ENCODE results near the gene IPO7.
"Not testable (repeated sequence)": the region's sequence is repeated elsewhere in the genome, so short reads cannot be mapped to it uniquely, and the experiment has no call there.

The IPO7 gene

DNA sequence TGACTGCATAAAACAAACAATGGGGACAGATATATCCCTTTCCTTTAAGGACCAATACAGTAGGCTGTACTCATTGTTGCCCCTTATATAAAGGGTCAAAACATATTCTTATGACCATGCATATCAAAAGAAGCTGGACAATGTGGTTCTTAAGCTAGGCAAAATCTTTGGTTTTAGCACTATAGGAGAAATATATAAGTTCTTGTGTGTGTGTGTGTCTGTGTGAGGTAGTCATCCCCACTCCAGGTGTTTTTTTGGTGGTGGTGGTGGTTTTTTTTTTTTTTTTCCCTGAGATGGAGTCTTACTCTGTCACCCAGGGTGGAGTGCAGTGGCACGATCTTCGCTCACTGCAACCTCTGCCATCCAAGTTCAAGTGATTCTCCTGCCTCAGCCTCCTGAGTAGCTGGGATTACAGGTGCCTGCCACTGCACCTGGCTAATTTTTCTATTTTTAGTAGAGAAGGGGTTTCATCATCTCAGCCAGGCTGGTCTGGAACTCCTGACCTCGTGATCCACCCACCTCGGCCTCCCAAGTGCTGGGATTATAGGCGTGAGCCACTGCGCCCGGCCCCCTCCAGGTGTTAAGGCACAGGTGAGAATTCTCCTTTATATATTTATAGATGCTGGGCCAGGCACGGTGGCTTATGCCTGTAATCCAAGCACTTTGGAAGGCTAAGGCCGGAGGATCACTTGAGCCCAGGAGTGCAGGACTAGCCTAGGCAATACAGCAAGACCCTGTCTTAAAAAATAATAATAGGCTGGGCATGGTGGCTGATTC lies 64.3 kb downstream of the IPO7 start:
- Histone ChIP-seq H3F3A (ENCODE audit: low read depth) (peaks cover 7% of the 10 kb centered on the region; the same call in 1 of the 2 replicates), H4K20me1 (ENCODE audit: insufficient read depth, low read length, poor library complexity, severe bottlenecking) (peaks cover 4% of the 10 kb centered on the region), H3K36me3 (ENCODE audit: insufficient read depth, low read length) (peaks cover 30% of the 10 kb centered on the region), H3K79me2 (ENCODE audit: insufficient read depth, low read length) (no peaks in the 10 kb centered on the region), H3K4me1 (ENCODE audit: insufficient read depth, low read length, poor library complexity, severe bottlenecking) (no peaks in the 10 kb centered on the region), H3K9ac (ENCODE audit: low read depth, low read length, poor library complexity, severe bottlenecking) (no peak overlapping the region), H3K4me3 (ENCODE audit: low read length, poor library complexity, severe bottlenecking) (no peak overlapping the region), H3K9me3 (ENCODE audit: insufficient read depth, low read depth, low read length) (no peaks in the 10 kb centered on the region), H3K27me3 (ENCODE audit: insufficient read depth, low read length, poor library complexity, severe bottlenecking) (no peaks in the 10 kb centered on the region), H3K9me2 (replicated peaks; ENCODE audit: low read depth, low read length) (no peaks in the 10 kb centered on the region), H2AFZ (ENCODE audit: low read length) (no peak overlapping the region), H3K4me2 (ENCODE audit: low read depth, low read length, poor library complexity, severe bottlenecking) (no peak overlapping the region)
- TF ChIP-seq, protein P1, sequence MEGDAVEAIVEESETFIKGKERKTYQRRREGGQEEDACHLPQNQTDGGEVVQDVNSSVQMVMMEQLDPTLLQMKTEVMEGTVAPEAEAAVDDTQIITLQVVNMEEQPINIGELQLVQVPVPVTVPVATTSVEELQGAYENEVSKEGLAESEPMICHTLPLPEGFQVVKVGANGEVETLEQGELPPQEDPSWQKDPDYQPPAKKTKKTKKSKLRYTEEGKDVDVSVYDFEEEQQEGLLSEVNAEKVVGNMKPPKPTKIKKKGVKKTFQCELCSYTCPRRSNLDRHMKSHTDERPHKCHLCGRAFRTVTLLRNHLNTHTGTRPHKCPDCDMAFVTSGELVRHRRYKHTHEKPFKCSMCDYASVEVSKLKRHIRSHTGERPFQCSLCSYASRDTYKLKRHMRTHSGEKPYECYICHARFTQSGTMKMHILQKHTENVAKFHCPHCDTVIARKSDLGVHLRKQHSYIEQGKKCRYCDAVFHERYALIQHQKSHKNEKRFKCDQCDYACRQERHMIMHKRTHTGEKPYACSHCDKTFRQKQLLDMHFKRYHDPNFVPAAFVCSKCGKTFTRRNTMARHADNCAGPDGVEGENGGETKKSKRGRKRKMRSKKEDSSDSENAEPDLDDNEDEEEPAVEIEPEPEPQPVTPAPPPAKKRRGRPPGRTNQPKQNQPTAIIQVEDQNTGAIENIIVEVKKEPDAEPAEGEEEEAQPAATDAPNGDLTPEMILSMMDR (conservative IDR thresholded peaks at IDR 0.05; ENCODE audit: low read length), result no peak
- no peak for TF ChIP-seq EZH2phosphoT487 (IDR thresholded peaks at IDR 0.05; ENCODE audit: borderline replicate concordance)

DNA sequence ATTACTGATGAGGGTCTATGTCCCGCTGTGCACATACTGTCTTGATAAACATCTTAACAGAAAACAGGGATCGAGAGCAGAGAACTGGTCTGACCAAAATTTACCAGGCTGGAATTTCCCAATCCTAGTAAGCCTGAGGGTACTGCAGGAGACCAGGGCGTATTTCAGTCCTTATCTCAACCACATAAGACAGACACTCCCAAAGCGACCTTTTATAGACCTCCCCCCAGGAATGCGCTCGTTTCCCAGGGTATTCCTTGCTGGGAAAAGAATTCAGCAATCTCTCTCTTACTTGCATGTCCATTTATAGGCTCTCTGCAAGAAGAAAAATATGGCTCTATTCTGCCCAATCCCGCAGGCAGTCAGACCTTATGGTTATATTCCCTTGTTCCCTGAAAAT lies 67.6 kb downstream of the IPO7 start:
- H3K4me2 ChIP-seq (ENCODE audit: low read depth, low read length, poor library complexity, severe bottlenecking); H3K79me2 ChIP-seq (ENCODE audit: insufficient read depth, low read length); H3K9me3 ChIP-seq (ENCODE audit: insufficient read depth, low read depth, low read length); H3K4me3 ChIP-seq (ENCODE audit: low read length, poor library complexity, severe bottlenecking); H4K20me1 ChIP-seq (ENCODE audit: insufficient read depth, low read length, poor library complexity, severe bottlenecking); H3K4me1 ChIP-seq (ENCODE audit: insufficient read depth, low read length, poor library complexity, severe bottlenecking); H3K36me3 ChIP-seq (ENCODE audit: insufficient read depth, low read length); H3F3A ChIP-seq (ENCODE audit: low read depth); H3K27me3 ChIP-seq (ENCODE audit: insufficient read depth, low read length, poor library complexity, severe bottlenecking); H3K9ac ChIP-seq (ENCODE audit: low read depth, low read length, poor library complexity, severe bottlenecking); H3K9me2 ChIP-seq (replicated peaks; ENCODE audit: low read depth, low read length); H2AFZ ChIP-seq (ENCODE audit: low read length): not testable (repeated sequence)

DNA sequence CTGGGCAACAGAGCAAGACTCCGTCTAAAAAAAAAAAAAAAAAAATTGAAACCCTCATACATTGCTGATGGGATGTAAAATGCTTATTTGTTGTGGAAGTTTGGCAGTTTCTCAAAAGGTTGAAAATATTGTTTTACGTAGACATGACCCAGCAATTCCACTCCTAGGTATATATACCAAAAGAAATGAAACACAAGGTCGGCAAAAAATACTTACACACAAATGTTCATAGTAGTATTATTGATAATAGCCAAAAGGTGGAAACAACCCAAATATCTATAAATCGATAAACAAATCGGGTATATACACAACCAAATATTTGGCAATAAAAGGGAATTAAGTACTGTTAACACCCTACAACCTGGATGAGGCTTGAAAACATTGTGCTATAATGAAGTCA lies 71.3 kb downstream of the IPO7 start:
- Histone ChIP-seq H3K4me2 (ENCODE audit: low read depth, low read length, poor library complexity, severe bottlenecking) (no peak overlapping the region), H2AFZ (ENCODE audit: low read length) (no peak overlapping the region), H3K9me3 (ENCODE audit: insufficient read depth, low read depth, low read length) (no peaks in the 10 kb centered on the region), H4K20me1 (ENCODE audit: insufficient read depth, low read length, poor library complexity, severe bottlenecking) (no peaks in the 10 kb centered on the region), H3K9me2 (replicated peaks; ENCODE audit: low read depth, low read length) (no peaks in the 10 kb centered on the region), H3F3A (ENCODE audit: low read depth) (peaks cover 3% of the 10 kb centered on the region; the same call in 1 of the 2 replicates), H3K4me3 (ENCODE audit: low read length, poor library complexity, severe bottlenecking) (no peak overlapping the region), H3K36me3 (ENCODE audit: insufficient read depth, low read length) (no peaks in the 10 kb centered on the region), H3K27me3 (ENCODE audit: insufficient read depth, low read length, poor library complexity, severe bottlenecking) (peaks cover 5% of the 10 kb centered on the region), H3K9ac (ENCODE audit: low read depth, low read length, poor library complexity, severe bottlenecking) (no peak overlapping the region), H3K79me2 (ENCODE audit: insufficient read depth, low read length) (peaks cover 18% of the 10 kb centered on the region), H3K4me1 (ENCODE audit: insufficient read depth, low read length, poor library complexity, severe bottlenecking) (peaks cover 7% of the 10 kb centered on the region)
- TF ChIP-seq, protein P1 (conservative IDR thresholded peaks at IDR 0.05; ENCODE audit: low read length), result no peak
- no peak for TF ChIP-seq EZH2phosphoT487 (IDR thresholded peaks at IDR 0.05; ENCODE audit: borderline replicate concordance)
